HG03025 (cell line): ENCODE measurements around the gene RUNX1.

Experiments used
- ATAC-seq: cut with Tn5 transposase; IDR thresholded peaks from one replicate; pipeline ENCODE4 v1.9.1; 2021; ENCODE audit warnings: mild to moderate bottlenecking, moderate library complexity; ENCODE audit not compliant: unreplicated experiment, low FRiP score

Gene RUNX1

DNA sequence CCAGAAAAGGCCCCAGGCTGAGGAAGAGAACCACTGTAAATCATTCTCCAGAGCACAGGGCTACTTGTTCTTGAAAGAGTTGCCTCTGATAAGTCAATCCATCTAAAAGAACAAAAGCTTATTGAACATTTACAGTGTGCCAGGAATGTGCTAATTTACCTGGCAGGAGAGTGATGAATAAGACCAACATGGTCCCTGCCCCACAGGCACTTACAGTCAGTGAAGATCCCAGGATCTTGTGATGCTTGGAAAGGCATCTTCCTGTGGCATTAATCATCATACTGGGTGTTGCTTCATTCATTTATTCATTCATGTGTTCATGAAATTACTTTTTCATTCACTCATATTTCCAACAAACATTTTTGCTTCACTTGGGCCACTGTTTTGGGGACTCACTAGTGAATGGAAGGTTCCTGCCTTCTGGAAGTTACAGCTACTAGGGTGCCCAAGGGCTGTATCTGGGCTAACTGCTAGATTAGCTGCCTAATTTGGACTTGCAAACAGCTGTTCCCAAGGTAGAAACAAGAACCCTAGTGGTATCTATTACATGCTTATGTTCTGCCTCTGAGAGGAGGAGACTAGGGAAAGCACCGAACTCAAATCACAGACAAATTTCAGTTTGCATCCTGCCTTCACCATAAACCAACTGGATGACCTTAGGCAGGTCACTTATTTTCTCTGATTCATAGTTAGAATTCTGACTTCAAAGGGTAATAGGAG lies 246.8 kb downstream of the RUNX1 start:
- ATAC-seq = no peak

- ATAC-seq = no peak
These were observed 247.5 kb downstream of the RUNX1 start for GRCh38 chr21:34801519-34802132.

GRCh38 chr21:34800797-34801518 lies 248.1 kb downstream of the RUNX1 start:
- ATAC-seq = no peak

DNA sequence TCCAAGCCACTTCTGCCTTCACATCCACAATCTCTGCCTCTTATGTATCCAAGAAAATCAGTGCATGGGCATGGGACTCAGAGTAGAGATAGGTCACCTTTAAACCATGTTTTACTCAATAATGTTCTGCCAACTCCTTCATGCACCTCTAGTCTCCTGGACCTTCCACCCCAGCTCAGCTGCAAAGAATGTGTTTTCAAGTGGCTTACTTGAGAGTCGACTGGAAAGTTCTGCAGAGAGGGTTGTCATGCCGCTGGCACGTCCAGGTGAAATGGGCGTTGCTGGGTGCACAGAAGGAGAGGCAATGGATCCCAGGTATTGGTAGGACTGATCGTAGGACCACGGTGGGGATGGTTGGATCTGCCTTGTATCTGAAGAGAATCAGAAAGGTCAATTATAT lies 250.0 kb downstream of the RUNX1 start:
- no peak for ATAC-seq

DNA sequence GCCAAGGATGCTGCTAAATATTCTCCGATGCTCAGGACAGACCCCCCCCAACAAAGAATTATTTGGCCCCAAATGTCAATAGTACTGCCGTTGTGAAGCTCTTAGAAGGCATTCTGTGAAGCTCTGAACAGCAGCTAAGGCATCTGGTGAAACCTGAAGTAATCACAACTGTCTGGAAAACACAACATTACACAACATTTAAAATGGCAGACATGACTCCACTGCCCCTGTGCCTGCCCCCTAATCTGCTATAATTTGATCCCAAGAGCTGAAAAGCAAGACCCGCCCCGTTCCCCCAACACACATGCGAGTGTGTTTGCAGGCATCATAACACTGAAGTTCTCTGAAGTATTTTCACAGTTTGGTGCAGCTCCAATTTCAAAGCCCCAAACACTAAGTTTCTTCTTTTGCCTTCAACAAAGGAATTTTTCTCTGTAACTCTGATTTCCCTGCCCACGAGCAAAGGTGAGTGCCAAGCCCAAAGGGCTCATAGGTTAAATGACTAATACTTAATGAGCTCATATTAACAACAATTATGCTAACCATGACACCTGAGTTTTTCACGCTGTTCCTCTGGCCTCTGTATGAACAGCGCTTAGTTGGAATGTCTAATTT lies 251.1 kb downstream of the RUNX1 start:
- no peak for ATAC-seq

DNA sequence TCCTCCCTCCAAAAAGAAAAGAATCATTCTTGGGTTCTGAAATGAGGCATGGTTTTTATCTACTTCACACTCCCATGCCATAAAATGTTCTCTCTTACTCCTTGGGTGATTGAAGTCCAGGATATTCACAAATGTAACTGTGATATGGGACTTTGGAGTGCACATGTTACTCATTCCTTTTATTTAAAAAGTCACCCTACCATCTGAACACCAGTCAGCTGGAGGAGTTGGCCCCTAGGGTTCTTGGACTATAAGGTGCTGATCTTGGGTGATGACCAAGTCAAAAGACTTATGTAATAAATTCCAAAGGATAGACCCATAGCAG lies 251.9 kb downstream of the RUNX1 start:
- no peak for ATAC-seq

- ATAC-seq = no peak
These were observed 252.4 kb downstream of the RUNX1 start for GRCh38 chr21:34796518-34797200.

DNA sequence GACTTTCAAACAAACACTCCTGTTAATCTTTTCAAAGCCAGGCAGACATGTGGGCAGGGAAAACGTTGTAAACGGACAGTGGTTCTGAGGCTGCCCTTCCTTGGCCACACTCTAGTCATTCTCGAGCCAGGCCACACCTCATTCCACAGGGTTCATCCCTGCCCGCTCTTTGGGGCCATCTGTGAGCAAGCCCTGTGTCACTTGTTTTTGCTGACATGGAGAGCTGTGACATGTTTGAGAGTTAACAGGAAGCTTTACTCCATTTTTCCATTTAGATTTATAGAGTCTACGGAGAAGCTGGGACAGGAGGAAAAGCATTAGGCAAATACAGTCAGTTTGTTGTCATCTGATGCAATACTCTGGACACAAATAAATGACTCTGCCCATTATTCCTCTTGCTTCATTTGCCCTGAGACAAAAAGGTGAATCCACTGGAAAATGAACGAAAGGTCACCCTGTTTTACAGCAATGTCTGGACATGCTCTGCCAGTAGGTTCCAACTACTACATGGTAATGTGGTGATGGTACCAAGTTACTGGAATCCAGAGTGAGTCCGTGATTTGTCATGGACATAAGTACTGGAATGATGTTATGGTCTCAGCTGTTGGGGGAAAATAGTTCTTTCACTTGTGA lies 253.4 kb downstream of the RUNX1 start:
- no peak for ATAC-seq

DNA sequence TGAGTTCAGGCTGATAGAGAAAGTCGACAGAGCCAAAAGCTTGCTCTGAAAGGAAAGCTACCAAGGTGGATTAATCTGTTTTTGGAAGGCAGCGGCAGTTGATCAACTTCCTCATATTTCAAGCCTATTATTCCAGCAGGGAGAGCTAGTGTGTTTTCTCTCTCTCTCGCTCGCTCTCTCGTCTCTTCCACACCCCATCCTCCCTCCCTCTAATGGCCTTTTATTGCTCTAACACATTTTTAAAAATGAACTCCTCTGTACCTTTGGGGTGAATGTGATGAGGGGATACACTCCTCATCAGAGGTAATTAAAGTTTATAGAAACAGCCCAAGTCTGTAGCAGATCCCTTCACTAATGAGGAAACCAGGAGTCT lies 253.9 kb downstream of the RUNX1 start:
- no peak for ATAC-seq

DNA sequence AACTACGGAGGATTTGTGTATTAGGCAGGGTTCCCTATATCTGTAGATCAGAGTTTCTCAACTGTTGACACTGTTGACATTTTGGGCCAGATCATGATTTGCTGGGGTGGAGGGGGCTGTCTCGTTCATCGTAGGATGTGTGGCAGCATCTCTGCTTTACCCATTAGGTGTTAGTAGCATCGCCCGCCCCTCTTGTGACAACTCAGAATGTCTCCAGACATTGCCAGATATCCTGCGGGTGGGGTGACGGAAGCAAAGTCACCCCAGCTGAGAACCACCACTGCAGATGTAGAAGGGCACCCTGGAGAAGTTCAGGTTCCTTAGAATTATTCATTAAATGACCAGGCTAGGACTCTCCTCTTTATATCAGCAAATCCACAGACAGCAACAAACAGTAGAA lies 254.4 kb downstream of the RUNX1 start:
- ATAC-seq = no peak

DNA sequence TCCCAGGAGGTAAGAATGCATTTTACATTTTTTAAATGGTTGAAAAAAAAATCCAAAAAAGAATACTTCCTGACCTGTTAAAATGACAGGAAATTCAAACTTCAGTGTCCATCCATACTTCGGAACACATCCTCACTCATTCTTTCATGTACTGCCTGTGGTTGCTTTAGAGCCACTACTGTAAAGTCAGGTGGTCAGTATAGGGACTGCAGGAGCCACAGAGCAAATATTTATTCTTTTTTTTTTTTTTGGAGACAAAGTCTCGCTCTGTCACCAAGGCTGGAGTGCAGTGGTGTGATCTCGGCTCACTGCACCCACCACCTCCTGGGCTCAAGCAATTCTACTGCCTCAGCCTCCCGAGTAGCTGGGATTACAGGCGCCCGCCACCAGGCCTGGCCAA lies 255.6 kb downstream of the RUNX1 start:
- ATAC-seq = no peak

DNA sequence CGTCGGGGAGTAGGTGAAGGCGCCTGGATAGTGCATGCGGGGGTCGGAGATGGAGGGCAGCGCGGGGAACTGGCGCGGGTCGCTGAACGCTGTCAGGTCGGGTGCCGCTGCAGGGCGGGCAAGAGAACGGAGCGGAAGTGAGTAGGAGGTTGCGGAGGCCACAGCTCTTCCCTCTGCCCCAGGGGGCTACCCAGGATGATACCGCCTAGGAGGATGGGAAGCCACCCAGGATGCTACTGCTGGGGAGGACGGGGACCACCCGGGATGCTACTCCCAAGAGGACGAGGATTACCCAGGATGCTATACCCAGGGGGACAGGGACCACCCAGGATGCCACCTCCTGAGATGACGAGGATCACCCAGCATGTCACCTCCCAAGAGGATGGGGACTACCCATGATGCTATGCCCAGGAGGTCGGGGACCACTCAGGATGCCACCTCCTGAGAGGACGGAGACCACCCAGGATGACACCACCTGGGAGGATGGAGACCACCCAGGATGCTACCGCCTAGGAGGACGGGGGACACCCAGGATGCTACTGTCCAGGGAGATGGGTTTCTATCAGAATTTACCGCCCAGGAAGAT lies 256.5 kb downstream of the RUNX1 start:
- ATAC-seq = no peak

DNA sequence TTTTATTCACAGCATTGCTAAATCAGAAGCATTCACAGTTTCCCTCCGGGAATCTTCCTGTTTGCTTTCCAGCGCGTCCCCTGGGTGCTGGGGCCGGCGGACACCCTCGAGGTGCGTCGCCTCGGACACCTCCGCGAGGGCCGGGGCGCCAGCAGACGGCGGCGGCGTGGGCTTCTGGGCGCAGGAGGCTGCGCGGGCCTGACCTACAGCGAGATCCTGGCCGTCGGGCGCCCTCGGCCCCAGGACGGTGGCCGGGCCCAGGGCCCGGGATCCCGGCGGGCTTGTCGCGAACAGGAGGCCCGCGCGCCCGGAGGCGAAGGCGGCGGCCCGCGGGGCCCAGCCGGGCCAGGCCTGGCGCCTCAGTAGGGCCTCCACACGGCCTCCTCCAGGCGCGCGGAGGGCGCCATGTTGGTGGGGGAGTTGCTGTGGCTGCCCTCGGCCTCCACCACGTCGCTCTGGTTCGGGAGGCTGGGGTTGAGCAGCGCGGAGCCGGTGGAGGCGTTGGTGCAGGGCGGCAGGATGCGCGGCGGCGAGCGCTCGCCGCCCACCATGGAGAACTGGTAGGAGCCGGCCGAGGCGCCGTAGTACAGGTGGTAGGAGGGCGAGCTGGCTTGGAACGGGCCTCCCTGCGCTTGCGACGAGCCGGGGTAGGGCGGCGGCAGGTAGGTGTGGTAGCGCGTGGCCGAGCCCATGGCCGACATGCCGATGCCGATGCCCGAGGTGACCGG lies 257.2 kb downstream of the RUNX1 start:
- ATAC-seq = no peak

DNA sequence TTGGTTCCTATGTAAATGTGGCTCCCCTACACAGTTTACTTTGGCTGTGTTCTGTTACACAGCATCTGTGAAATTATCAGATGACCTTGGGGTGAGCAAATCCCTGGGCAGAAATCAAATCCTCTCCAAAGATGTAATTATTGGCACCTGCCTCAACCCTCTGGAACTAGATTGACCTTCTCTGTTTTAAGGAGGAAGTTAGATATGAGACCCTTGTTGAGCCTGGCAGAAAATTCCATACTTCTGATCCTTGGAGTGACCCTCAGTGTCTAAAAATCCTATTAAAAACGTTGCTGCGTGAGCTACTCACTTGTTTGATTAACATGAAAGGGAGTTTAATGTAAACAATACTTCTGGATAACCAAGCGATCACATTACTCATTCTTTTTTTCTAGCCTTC lies 258.3 kb downstream of the RUNX1 start:
- ATAC-seq = no peak

- no peak for ATAC-seq
These were observed 258.8 kb downstream of the RUNX1 start for GRCh38 chr21:34790341-34790740.

DNA sequence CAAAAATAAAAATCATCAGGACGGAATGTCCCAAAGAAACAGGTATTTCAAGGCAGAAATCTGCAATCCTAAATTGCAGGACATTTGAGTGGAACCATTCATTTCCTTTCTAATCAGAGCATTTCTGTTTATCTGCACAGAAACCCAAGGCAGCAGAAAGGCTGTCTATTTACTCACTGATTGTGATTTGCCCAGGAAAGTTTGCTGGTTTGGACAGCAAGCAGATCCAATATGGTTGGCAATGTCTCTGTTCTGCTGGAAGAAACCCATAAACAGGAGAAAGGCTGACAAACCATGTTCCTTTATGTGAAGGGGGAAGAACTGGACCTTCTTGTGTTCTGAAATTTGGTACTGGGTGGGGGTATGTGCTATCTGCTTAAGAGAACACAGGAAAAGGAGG lies 260.2 kb downstream of the RUNX1 start:
- ATAC-seq = no peak

GRCh38 chr21:34783815-34784214 lies 265.3 kb downstream of the RUNX1 start:
- no peak for ATAC-seq

GRCh38 chr21:34782506-34783360 lies 266.4 kb downstream of the RUNX1 start:
- ATAC-seq = no peak

- no peak for ATAC-seq
These were observed 267.6 kb downstream of the RUNX1 start for GRCh38 chr21:34781526-34781925.
